Measurements from ENCODE around the gene PNRC1.

Gene PNRC1

DNA sequence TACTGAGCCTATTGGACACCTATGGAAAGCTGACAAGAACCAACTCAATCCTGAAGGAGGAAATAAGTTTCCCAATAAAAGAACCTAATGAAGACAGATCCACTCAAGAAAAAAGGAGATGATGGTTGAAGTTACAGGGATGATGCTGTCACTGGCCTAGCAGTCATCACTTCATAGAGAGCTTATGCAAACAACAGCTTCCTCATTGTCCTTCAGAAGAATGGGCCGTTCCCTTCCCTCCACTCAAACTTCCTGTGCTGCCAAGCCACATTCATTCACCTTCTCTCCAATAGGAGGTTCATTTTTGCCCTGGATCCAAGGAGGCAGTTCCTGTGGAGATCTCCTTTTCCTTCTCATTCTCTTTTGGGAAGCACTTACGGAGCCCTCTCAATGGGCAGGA, 51.5 kb downstream of the PNRC1 start:
- no peak for DNase-seq (ENCODE audit: low spot score)
- TF ChIP-seq, protein P1, sequence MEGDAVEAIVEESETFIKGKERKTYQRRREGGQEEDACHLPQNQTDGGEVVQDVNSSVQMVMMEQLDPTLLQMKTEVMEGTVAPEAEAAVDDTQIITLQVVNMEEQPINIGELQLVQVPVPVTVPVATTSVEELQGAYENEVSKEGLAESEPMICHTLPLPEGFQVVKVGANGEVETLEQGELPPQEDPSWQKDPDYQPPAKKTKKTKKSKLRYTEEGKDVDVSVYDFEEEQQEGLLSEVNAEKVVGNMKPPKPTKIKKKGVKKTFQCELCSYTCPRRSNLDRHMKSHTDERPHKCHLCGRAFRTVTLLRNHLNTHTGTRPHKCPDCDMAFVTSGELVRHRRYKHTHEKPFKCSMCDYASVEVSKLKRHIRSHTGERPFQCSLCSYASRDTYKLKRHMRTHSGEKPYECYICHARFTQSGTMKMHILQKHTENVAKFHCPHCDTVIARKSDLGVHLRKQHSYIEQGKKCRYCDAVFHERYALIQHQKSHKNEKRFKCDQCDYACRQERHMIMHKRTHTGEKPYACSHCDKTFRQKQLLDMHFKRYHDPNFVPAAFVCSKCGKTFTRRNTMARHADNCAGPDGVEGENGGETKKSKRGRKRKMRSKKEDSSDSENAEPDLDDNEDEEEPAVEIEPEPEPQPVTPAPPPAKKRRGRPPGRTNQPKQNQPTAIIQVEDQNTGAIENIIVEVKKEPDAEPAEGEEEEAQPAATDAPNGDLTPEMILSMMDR (IDR thresholded peaks at IDR 0.05; ENCODE audit: extremely low read depth, missing control alignments): no peak

- TF ChIP-seq, protein P1 (IDR thresholded peaks at IDR 0.05; ENCODE audit: extremely low read depth, missing control alignments): no peak
- no peak for DNase-seq (ENCODE audit: low spot score)
Measured at GRCh38 chr6:89133981-89134380, 53.4 kb downstream of the PNRC1 start.

GRCh38 chr6:89134723-89135122, 54.2 kb downstream of the PNRC1 start:
- no peak for DNase-seq (ENCODE audit: low spot score)
- TF ChIP-seq, protein P1 (IDR thresholded peaks at IDR 0.05; ENCODE audit: extremely low read depth, missing control alignments): no peak
